ENCODE results near the gene VEZF1.

DNA sequence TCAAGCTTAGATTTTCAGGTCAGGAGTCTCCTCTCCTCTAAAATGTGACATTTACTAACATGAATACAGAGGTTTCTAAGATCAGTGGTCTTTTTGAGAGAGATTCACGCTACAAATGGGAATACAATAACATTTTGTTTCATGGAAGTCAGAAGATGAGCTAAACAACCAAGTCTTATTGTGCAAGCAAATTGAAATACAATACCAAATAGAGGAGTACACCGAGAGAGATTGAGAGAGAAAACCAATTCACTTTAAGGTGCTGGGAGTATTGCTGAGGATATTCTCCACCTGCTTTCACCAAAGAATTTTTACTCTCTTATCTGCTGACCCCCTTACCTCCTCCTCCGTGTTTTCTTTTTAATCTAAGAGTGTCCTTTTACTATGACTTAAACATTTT lies 11.5 kb downstream of the VEZF1 start:
- TF ChIP-seq, protein P1, sequence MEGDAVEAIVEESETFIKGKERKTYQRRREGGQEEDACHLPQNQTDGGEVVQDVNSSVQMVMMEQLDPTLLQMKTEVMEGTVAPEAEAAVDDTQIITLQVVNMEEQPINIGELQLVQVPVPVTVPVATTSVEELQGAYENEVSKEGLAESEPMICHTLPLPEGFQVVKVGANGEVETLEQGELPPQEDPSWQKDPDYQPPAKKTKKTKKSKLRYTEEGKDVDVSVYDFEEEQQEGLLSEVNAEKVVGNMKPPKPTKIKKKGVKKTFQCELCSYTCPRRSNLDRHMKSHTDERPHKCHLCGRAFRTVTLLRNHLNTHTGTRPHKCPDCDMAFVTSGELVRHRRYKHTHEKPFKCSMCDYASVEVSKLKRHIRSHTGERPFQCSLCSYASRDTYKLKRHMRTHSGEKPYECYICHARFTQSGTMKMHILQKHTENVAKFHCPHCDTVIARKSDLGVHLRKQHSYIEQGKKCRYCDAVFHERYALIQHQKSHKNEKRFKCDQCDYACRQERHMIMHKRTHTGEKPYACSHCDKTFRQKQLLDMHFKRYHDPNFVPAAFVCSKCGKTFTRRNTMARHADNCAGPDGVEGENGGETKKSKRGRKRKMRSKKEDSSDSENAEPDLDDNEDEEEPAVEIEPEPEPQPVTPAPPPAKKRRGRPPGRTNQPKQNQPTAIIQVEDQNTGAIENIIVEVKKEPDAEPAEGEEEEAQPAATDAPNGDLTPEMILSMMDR (IDR thresholded peaks at IDR 0.05), result no peak
- TF ChIP-seq POLR2A (IDR thresholded peaks at IDR 0.05), result no peak
